Kidney (tissue), 14 donors: ENCODE results near the gene LPCAT3. TPM values are rescaled to one million over a fixed set of nuclear protein-coding genes. Genes with fewer than 3 reads are reported as not detected.

Source experiments
- DNase-seq, 5 donors: peaks; one replicate each; pipeline ENCODE4 v3.0.0-alpha.2; 2013 to 2020
- FAIRE-seq: peaks from 2 replicates; lab custom pipeline; 2012; peaks lifted over from hg19 to GRCh38; lab: Jason Lieb, UNC
- H3K27ac ChIP-seq, 2 donors: one replicate each; pipeline ENCODE4 v1.7.0; 2013; ENCODE audit warnings: low read depth in 2 of 2, low read length in 2 of 2, inconsistent platforms in 1 of 2
- H3K27me3 ChIP-seq: one replicate; pipeline ENCODE4 v1.7.1; 2013; ENCODE audit warnings: low read length, inconsistent platforms; ENCODE audit not compliant: control insufficient read depth, insufficient read depth
- H3K36me3 ChIP-seq, 3 donors: one replicate each; pipeline versions ENCODE4 v1.7.0 to v1.7.1; 2013; ENCODE audit warnings: low read length in 3 of 3, control low read depth in 1 of 3, inconsistent platforms in 1 of 3; ENCODE audit not compliant: insufficient read depth in 3 of 3, control insufficient read depth in 2 of 3
- H3K4me1 ChIP-seq, 3 donors: one replicate each; pipeline versions ENCODE4 v1.7.0 to v1.7.1; 2013; ENCODE audit warnings: low read length in 3 of 3, inconsistent platforms in 1 of 3, low read depth in 1 of 3; ENCODE audit not compliant: control insufficient read depth in 2 of 3, insufficient read depth in 2 of 3
- H3K4me3 ChIP-seq, 3 donors: one replicate each; pipeline versions ENCODE4 v1.7.0 to v1.8.1; 2013; ENCODE audit warnings: low read length in 3 of 3, control low read depth in 1 of 3, inconsistent platforms in 1 of 3
- H3K9ac ChIP-seq, 3 donors: one replicate each; pipeline versions ENCODE4 v1.7.0 to v1.7.1; 2013; ENCODE audit warnings: low read length in 3 of 3, control low read depth in 1 of 3, inconsistent platforms in 1 of 3
- H3K9me3 ChIP-seq, 3 donors: one replicate each; pipeline versions ENCODE4 v1.7.0 to v1.7.1; 2013; ENCODE audit warnings: low read length in 3 of 3, control low read depth in 1 of 3, inconsistent platforms in 1 of 3; ENCODE audit not compliant: control insufficient read depth in 2 of 3, insufficient read depth in 1 of 3
- intact Hi-C: fragments of 100-400 bp; cut with DNase I; formaldehyde crosslinking; loops from one replicate; pipeline ENCODE4 v1.11.1; 2022
- polyA plus RNA-seq: library from polyadenylated mRNA; stranded (reverse); fragments of 350-450 nt; fragmentation: Illumina TruSeq; extraction: RNeasy Lipid Tissue Mini Kit (QIAGEN cat#74804); gene quantifications from one replicate; pipeline ENCODE4 v1.2.3, GENCODE V29; 2014; ENCODE audit warnings: low read depth, low replicate concordance; ENCODE audit not compliant: insufficient read depth
- total RNA-seq: library from RNA; stranded (reverse); fragmentation: NEBNext Ultra II Directional; extraction: Animal tissue kit (Norgen Biotek cat#: 25700); gene quantifications from one replicate; pipeline ENCODE4 v1.2.1, GENCODE V29; 2021
- TF ChIP-seq, protein P1 (sequence below): IDR thresholded peaks from 3 replicates; pipeline ENCODE4 v1.5.1; 2012; ENCODE audit warnings: mild to moderate bottlenecking, moderate library complexity, borderline replicate concordance; ENCODE audit not compliant: insufficient read depth; ENCODE audit errors: extremely low read depth
- donor health status: control.
- donor health status: control.
- donor health status: control.
- donor health status: control.
- donor health status: control.
- donor health status: DM: yes; HTN: yes; CAD: no.
- donor health status: Normal renal cell carcinoma (clear cell type).

Gene LPCAT3
- total and polyA plus RNA-seq, 2 donors from 2014 or later: 59.2 to 77.8 TPM

GRCh38 chr12:6977653-6978052, 40.6 kb downstream of the LPCAT3 start:
- no peak for FAIRE-seq

DNA sequence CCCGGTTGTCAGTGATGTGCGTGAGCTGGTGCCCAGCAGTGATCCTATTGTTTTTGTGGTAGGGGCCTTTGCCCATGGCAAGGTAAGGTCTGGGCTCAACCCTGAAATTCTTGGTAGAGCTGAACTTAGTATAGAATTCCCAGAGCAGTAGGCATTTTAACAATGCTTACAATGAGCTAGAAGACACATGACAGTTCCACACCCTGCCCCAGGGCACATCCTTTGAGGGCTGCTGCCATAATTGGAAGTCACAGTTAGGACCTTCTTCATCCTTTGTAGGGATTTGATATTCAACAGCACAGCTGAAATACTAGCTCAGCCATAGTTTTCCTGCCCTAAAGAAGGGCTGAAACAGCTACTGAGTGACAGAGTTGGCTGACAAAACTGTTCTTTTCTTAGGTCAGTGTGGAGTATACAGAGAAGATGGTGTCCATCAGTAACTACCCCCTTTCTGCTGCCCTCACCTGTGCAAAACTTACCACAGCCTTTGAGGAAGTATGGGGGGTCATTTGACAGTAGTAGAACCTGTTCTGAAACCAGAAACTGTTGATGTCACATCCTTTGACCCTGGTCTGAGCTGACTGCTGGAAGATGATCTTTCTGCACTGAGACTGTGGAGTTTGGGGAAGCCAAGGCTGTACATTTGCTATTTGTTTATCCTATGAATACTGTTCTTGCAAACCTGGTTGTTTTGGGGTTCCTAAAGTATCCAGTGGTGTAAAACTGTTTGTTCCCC, 42.8 kb downstream of the LPCAT3 start:
- Histone ChIP-seq H3K9me3 (no peaks in the 10 kb centered on the region), H3K9ac (no peak overlapping the region), H3K4me3 (no peak overlapping the region), H3K27me3 (no peaks in the 10 kb centered on the region), H3K27ac (no peak overlapping the region), H3K4me1 (peaks cover 0 to 4% (median 3%) of the 10 kb centered on the region in 3 donors), H3K36me3 (peaks cover 7 to 51% (median 44%) of the 10 kb centered on the region in 3 donors)
- no peak for DNase-seq
- TF ChIP-seq, protein P1, sequence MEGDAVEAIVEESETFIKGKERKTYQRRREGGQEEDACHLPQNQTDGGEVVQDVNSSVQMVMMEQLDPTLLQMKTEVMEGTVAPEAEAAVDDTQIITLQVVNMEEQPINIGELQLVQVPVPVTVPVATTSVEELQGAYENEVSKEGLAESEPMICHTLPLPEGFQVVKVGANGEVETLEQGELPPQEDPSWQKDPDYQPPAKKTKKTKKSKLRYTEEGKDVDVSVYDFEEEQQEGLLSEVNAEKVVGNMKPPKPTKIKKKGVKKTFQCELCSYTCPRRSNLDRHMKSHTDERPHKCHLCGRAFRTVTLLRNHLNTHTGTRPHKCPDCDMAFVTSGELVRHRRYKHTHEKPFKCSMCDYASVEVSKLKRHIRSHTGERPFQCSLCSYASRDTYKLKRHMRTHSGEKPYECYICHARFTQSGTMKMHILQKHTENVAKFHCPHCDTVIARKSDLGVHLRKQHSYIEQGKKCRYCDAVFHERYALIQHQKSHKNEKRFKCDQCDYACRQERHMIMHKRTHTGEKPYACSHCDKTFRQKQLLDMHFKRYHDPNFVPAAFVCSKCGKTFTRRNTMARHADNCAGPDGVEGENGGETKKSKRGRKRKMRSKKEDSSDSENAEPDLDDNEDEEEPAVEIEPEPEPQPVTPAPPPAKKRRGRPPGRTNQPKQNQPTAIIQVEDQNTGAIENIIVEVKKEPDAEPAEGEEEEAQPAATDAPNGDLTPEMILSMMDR: no peak
- intact Hi-C loops: no loop called here
- no peak for FAIRE-seq

More at GRCh38 chr12:6977653-6978052, 40.6 kb downstream of the LPCAT3 start:
- peaks cover 11 to 69% (median 57%) of the 10 kb centered on the region in 3 donors for H3K36me3 ChIP-seq
- intact Hi-C loops: no loop called here
- no peaks in the 10 kb centered on the region for H3K27me3 ChIP-seq
- no peak for DNase-seq
- no peak overlapping the region for H3K4me3 ChIP-seq
- H3K9ac ChIP-seq: no peak overlapping the region
- no peaks in the 10 kb centered on the region for H3K9me3 ChIP-seq
- TF ChIP-seq, protein P1: no peak
- no peaks in the 10 kb centered on the region for H3K4me1 ChIP-seq
- no peak overlapping the region for H3K27ac ChIP-seq

- intact Hi-C loops: no loop called here
- no peak overlapping the region for H3K4me3 ChIP-seq
- TF ChIP-seq, protein P1: no peak
- H3K27ac ChIP-seq: no peak overlapping the region
- FAIRE-seq (no peak), DNase-seq (no peak)
- H3K9ac ChIP-seq: no peak overlapping the region
- peaks cover 0 to 6% (median 4%) of the 10 kb centered on the region in 3 donors for H3K4me1 ChIP-seq
- H3K36me3 ChIP-seq: peaks cover 7 to 45% (median 39%) of the 10 kb centered on the region in 3 donors
- H3K9me3 ChIP-seq: no peaks in the 10 kb centered on the region
- H3K27me3 ChIP-seq: no peaks in the 10 kb centered on the region
Measured at GRCh38 chr12:6974180-6974579, 44.1 kb downstream of the LPCAT3 start.
